Measurements from ENCODE around the gene TMPRSS9.

Gene TMPRSS9

GRCh38 chr19:2328401-2329148, 31.5 kb upstream of the TMPRSS9 start, which contains the start of the genes LSM7 and SPPL2B:
Gene LSM7, minus strand, starts transcription at chr19:2328586. Its CDS starts 20 bp downstream, at chr19:2328566.
Gene SPPL2B, plus strand, starts transcription at chr19:2328684. Its CDS starts 26 bp downstream, at chr19:2328710.
- Histone ChIP-seq H3K36me3 (ENCODE audit: control insufficient read depth in 4 of 4, insufficient read depth in 4 of 4, low read length in 3 of 4) (peaks cover 0 to 32% (median 3%) of the 10 kb centered on the region in 4 experiments), H3K27ac (ENCODE audit: insufficient read depth in 1 of 2, low read depth in 1 of 2, low read length in 2 of 2, poor library complexity in 1 of 2, severe bottlenecking in 2 of 2) (peak within 1 kb of the TSS; percentile 88 to 96), H3K4me1 (ENCODE audit: control extremely low read depth in 1 of 4, control insufficient read depth in 4 of 4, insufficient read depth in 4 of 4, low read length in 3 of 4) (peaks cover 2 to 85% (median 81%) of the 10 kb centered on the region in 4 experiments), H3K27me3 (replicated peaks in 2 of 5; ENCODE audit: control insufficient read depth in 4 of 5, insufficient read depth in 5 of 5, low read length in 4 of 5) (no peaks in the 10 kb centered on the region), H3K9me3 (ENCODE audit: control extremely low read depth in 1 of 5, control insufficient read depth in 4 of 5, insufficient read depth in 2 of 5, low read depth in 1 of 5, low read length in 4 of 5) (no peaks in the 10 kb centered on the region), H3K4me3 (ENCODE audit: control insufficient read depth in 1 of 7, extremely low read depth in 1 of 7, insufficient read depth in 4 of 7, low read depth in 2 of 7, low read length in 6 of 7) (peak within 1 kb of the TSS; percentile 70 to 98 (median 93))
- POLR2A ChIA-PET = interaction anchor here (1.3 kb wide), 2 partner anchors 12 to 41 kb away, joined by 4 to 6 read pairs; no protein-coding TSS in a partner anchor
- DNase-seq = peak; percentile 89 to 96 (median 94)
- 0% methylated on average over 84 of the region's 89 CpGs for WGBS (ENCODE audit: insufficient coverage)
- CTCF ChIA-PET = interaction anchor here (1.3 to 2.2 kb wide), 2 partner anchors 13 to 54 kb away, joined by 4 to 11 read pairs; no protein-coding TSS in a partner anchor

- H3K27ac ChIP-seq (ENCODE audit: insufficient read depth in 1 of 2, low read depth in 1 of 2, low read length in 2 of 2, poor library complexity in 1 of 2, severe bottlenecking in 2 of 2) = peak overlapping the region; percentile 88 to 96
- CTCF ChIA-PET = interaction anchor here (1.9 kb wide), 1 partner anchor 64 kb away, joined by 5 read pairs; no protein-coding TSS in a partner anchor
- H3K4me3 ChIP-seq (ENCODE audit: control insufficient read depth in 1 of 7, extremely low read depth in 1 of 7, insufficient read depth in 4 of 7, low read depth in 2 of 7, low read length in 6 of 7) = peak overlapping the region; percentile 70 to 98 (median 93)
- POLR2A ChIA-PET = no interaction called here
- H3K27me3 ChIP-seq (replicated peaks in 2 of 5; ENCODE audit: control insufficient read depth in 4 of 5, insufficient read depth in 5 of 5, low read length in 4 of 5) = no peaks in the 10 kb centered on the region
- DNase-seq = no peak
- H3K9me3 ChIP-seq (ENCODE audit: control extremely low read depth in 1 of 5, control insufficient read depth in 4 of 5, insufficient read depth in 2 of 5, low read depth in 1 of 5, low read length in 4 of 5) = no peaks in the 10 kb centered on the region
- H3K36me3 ChIP-seq (ENCODE audit: control insufficient read depth in 4 of 4, insufficient read depth in 4 of 4, low read length in 3 of 4) = peaks cover 0 to 27% (median 2%) of the 10 kb centered on the region in 4 experiments
- WGBS (ENCODE audit: insufficient coverage) = 13% methylated on average over 11 of the region's 16 CpGs
- H3K4me1 ChIP-seq (ENCODE audit: control extremely low read depth in 1 of 4, control insufficient read depth in 4 of 4, insufficient read depth in 4 of 4, low read length in 3 of 4) = peaks cover 2 to 87% (median 84%) of the 10 kb centered on the region in 4 experiments
Measured at GRCh38 chr19:2329149-2329478, 31.0 kb upstream of the TMPRSS9 start.

GRCh38 chr19:2329501-2329916, 30.6 kb upstream of the TMPRSS9 start:
- peaks cover 2 to 87% (median 83%) of the 10 kb centered on the region in 4 experiments for H3K4me1 ChIP-seq (ENCODE audit: control extremely low read depth in 1 of 4, control insufficient read depth in 4 of 4, insufficient read depth in 4 of 4, low read length in 3 of 4)

GRCh38 chr19:2330255-2330631, 29.8 kb upstream of the TMPRSS9 start:
- no peak for DNase-seq
- Histone ChIP-seq H3K9me3 (ENCODE audit: control extremely low read depth in 1 of 5, control insufficient read depth in 4 of 5, insufficient read depth in 2 of 5, low read depth in 1 of 5, low read length in 4 of 5) (no peaks in the 10 kb centered on the region), H3K27ac (ENCODE audit: insufficient read depth in 1 of 2, low read depth in 1 of 2, low read length in 2 of 2, poor library complexity in 1 of 2, severe bottlenecking in 2 of 2) (peak overlapping the region; percentile 81 to 96), H3K27me3 (replicated peaks in 2 of 5; ENCODE audit: control insufficient read depth in 4 of 5, insufficient read depth in 5 of 5, low read length in 4 of 5) (no peaks in the 10 kb centered on the region), H3K36me3 (ENCODE audit: control insufficient read depth in 4 of 4, insufficient read depth in 4 of 4, low read length in 3 of 4) (peaks cover 0 to 24% (median 2%) of the 10 kb centered on the region in 4 experiments), H3K4me3 (ENCODE audit: control insufficient read depth in 1 of 7, extremely low read depth in 1 of 7, insufficient read depth in 4 of 7, low read depth in 2 of 7, low read length in 6 of 7) (peak overlapping the region in 1 of 7 experiments; percentile 36), H3K4me1 (ENCODE audit: control extremely low read depth in 1 of 4, control insufficient read depth in 4 of 4, insufficient read depth in 4 of 4, low read length in 3 of 4) (peaks cover 2 to 84% (median 78%) of the 10 kb centered on the region in 4 experiments)
- CTCF ChIA-PET = interaction anchor here (1.9 kb wide), 1 partner anchor 63 kb away, joined by 5 read pairs; no protein-coding TSS in a partner anchor
- WGBS (ENCODE audit: insufficient coverage) = 92% methylated on average over 8 of the region's 10 CpGs
- POLR2A ChIA-PET = interaction anchor here (0.6 to 1.3 kb wide), 2 partner anchors 12 to 43 kb away, joined by 4 to 8 read pairs; no protein-coding TSS in a partner anchor

More at GRCh38 chr19:2329501-2329916, 30.6 kb upstream of the TMPRSS9 start:
- no peak for DNase-seq
- H3K4me3 ChIP-seq (ENCODE audit: control insufficient read depth in 1 of 7, extremely low read depth in 1 of 7, insufficient read depth in 4 of 7, low read depth in 2 of 7, low read length in 6 of 7) = peak overlapping the region; percentile 8 to 98 (median 93)
- no peaks in the 10 kb centered on the region for H3K27me3 ChIP-seq (replicated peaks in 2 of 5; ENCODE audit: control insufficient read depth in 4 of 5, insufficient read depth in 5 of 5, low read length in 4 of 5)
- peak overlapping the region; percentile 88 to 96 for H3K27ac ChIP-seq (ENCODE audit: insufficient read depth in 1 of 2, low read depth in 1 of 2, low read length in 2 of 2, poor library complexity in 1 of 2, severe bottlenecking in 2 of 2)
- no peaks in the 10 kb centered on the region for H3K9me3 ChIP-seq (ENCODE audit: control extremely low read depth in 1 of 5, control insufficient read depth in 4 of 5, insufficient read depth in 2 of 5, low read depth in 1 of 5, low read length in 4 of 5)
- WGBS (ENCODE audit: insufficient coverage) = 88% methylated on average over 11 of the region's 13 CpGs
- peaks cover 0 to 27% (median under 1%) of the 10 kb centered on the region in 4 experiments for H3K36me3 ChIP-seq (ENCODE audit: control insufficient read depth in 4 of 4, insufficient read depth in 4 of 4, low read length in 3 of 4)
- CTCF ChIA-PET = interaction anchor here (1.9 kb wide), 1 partner anchor 64 kb away, joined by 5 read pairs; no protein-coding TSS in a partner anchor
- POLR2A ChIA-PET = interaction anchor here (0.6 to 1.3 kb wide), 2 partner anchors 11 to 42 kb away, joined by 4 to 8 read pairs; no protein-coding TSS in a partner anchor

GRCh38 chr19:2330632-2331284, 29.3 kb upstream of the TMPRSS9 start:
- Histone ChIP-seq H3K9me3 (ENCODE audit: control extremely low read depth in 1 of 5, control insufficient read depth in 4 of 5, insufficient read depth in 2 of 5, low read depth in 1 of 5, low read length in 4 of 5) (no peaks in the 10 kb centered on the region), H3K4me3 (ENCODE audit: control insufficient read depth in 1 of 7, extremely low read depth in 1 of 7, insufficient read depth in 4 of 7, low read depth in 2 of 7, low read length in 6 of 7) (peak overlapping the region in 3 of 7 experiments; percentile 7 to 36 (median 13)), H3K36me3 (ENCODE audit: control insufficient read depth in 4 of 4, insufficient read depth in 4 of 4, low read length in 3 of 4) (peaks cover 0 to 19% (median 2%) of the 10 kb centered on the region in 4 experiments), H3K27me3 (replicated peaks in 2 of 5; ENCODE audit: control insufficient read depth in 4 of 5, insufficient read depth in 5 of 5, low read length in 4 of 5) (no peaks in the 10 kb centered on the region), H3K27ac (ENCODE audit: insufficient read depth in 1 of 2, low read depth in 1 of 2, low read length in 2 of 2, poor library complexity in 1 of 2, severe bottlenecking in 2 of 2) (peak overlapping the region; percentile 81 to 96), H3K4me1 (ENCODE audit: control extremely low read depth in 1 of 4, control insufficient read depth in 4 of 4, insufficient read depth in 4 of 4, low read length in 3 of 4) (peaks cover 2 to 78% (median 73%) of the 10 kb centered on the region in 4 experiments)
- CTCF ChIA-PET = interaction anchor here (1.0 to 2.0 kb wide), 3 partner anchors 9 to 63 kb away, joined by 3 to 8 read pairs (median 5); no protein-coding TSS in a partner anchor
- no peak for DNase-seq
- 79% methylated on average over 19 of the region's 20 CpGs for WGBS (ENCODE audit: insufficient coverage)
- POLR2A ChIA-PET = interaction anchor here (0.9 to 1.3 kb wide), 2 partner anchors 30 to 44 kb away, joined by 4 read pairs; no protein-coding TSS in a partner anchor

GRCh38 chr19:2331601-2332246, 28.3 kb upstream of the TMPRSS9 start:
- no peaks in the 10 kb centered on the region for H3K27me3 ChIP-seq (replicated peaks in 2 of 5; ENCODE audit: control insufficient read depth in 4 of 5, insufficient read depth in 5 of 5, low read length in 4 of 5)
- CTCF ChIA-PET = interaction anchor here (0.9 to 2.0 kb wide), 6 partner anchors 10 to 125 kb away, joined by 3 to 8 read pairs (median 4); partner anchors contain the start of gene LMNB2
- 63% methylated on average over 7 of the region's 12 CpGs for WGBS (ENCODE audit: insufficient coverage)
- H3K4me3 ChIP-seq (ENCODE audit: control insufficient read depth in 1 of 7, extremely low read depth in 1 of 7, insufficient read depth in 4 of 7, low read depth in 2 of 7, low read length in 6 of 7) = peak overlapping the region in 2 of 7 experiments; percentile 11 to 59
- H3K27ac ChIP-seq (ENCODE audit: insufficient read depth in 1 of 2, low read depth in 1 of 2, low read length in 2 of 2, poor library complexity in 1 of 2, severe bottlenecking in 2 of 2) = peak overlapping the region; percentile 81 to 96
- H3K36me3 ChIP-seq (ENCODE audit: control insufficient read depth in 4 of 4, insufficient read depth in 4 of 4, low read length in 3 of 4) = peaks cover 2 to 14% (median 8%) of the 10 kb centered on the region in 4 experiments
- peaks cover 2 to 78% (median 65%) of the 10 kb centered on the region in 4 experiments for H3K4me1 ChIP-seq (ENCODE audit: control extremely low read depth in 1 of 4, control insufficient read depth in 4 of 4, insufficient read depth in 4 of 4, low read length in 3 of 4)
- DNase-seq = no peak
- no peaks in the 10 kb centered on the region for H3K9me3 ChIP-seq (ENCODE audit: control extremely low read depth in 1 of 5, control insufficient read depth in 4 of 5, insufficient read depth in 2 of 5, low read depth in 1 of 5, low read length in 4 of 5)
- POLR2A ChIA-PET = interaction anchor here (0.8 to 1.6 kb wide), 9 partner anchors 20 to 294 kb away, joined by 3 to 5 read pairs (median 4); no protein-coding TSS in a partner anchor

All from common myeloid progenitor, CD34-positive (primary cell).